DMS114 treated with DMSO at 0.1 percent for 48 hours (cell line): Measurements from ENCODE around the gene CYP2A6.
"Not testable (repeated sequence)": the region's sequence is repeated elsewhere in the genome, so short reads cannot be mapped to it uniquely, and the experiment has no call there.

Source experiments
- DNase-seq: peaks from one replicate; lab custom pipeline; 2025; ENCODE audit not compliant: unreplicated experiment; lab: John Stamatoyannopoulos, UW

CYP2A6 gene

GRCh38 chr19:40850277-40850676 is at the start of gene CYP2A6:
Gene CYP2A6 (minus strand): TSS chr19:40850447. CDS start chr19:40850426, 21 bp downstream.
- DNase-seq, result not testable (repeated sequence)

- DNase-seq, result not testable (repeated sequence)
Observed at GRCh38 chr19:40899964-40900363, 49.7 kb upstream of the CYP2A6 start.

GRCh38 chr19:40896843-40897789 is 46.9 kb upstream of the CYP2A6 start:
- DNase-seq, result not testable (repeated sequence)

- DNase-seq, result no peak
Observed at GRCh38 chr19:40896418-40896796, 46.2 kb upstream of the CYP2A6 start.

GRCh38 chr19:40893112-40893511 is 42.9 kb upstream of the CYP2A6 start:
- DNase-seq, result no peak

- DNase-seq, result no peak
Observed at GRCh38 chr19:40889366-40889765, 39.1 kb upstream of the CYP2A6 start.

GRCh38 chr19:40888191-40888590 is 37.9 kb upstream of the CYP2A6 start:
- DNase-seq, result no peak

GRCh38 chr19:40884187-40884931 is 34.1 kb upstream of the CYP2A6 start:
- not testable (repeated sequence) for DNase-seq

- not testable (repeated sequence) for DNase-seq
Observed at GRCh38 chr19:40882062-40882461, 31.8 kb upstream of the CYP2A6 start, which contains the start of gene CYP2A7. Gene CYP2A7 (minus strand): TSS chr19:40882231. CDS start chr19:40882210, 21 bp downstream.

GRCh38 chr19:40879349-40879748 is 29.1 kb upstream of the CYP2A6 start:
- not testable (repeated sequence) for DNase-seq

GRCh38 chr19:40875526-40875951 is 25.3 kb upstream of the CYP2A6 start:
- DNase-seq, result peak; percentile 11

GRCh38 chr19:40874874-40875273 is 24.6 kb upstream of the CYP2A6 start:
- DNase-seq, result not testable (repeated sequence)

- not testable (repeated sequence) for DNase-seq
Observed at GRCh38 chr19:40873873-40874272, 23.6 kb upstream of the CYP2A6 start.

GRCh38 chr19:40872209-40872608 is 22.0 kb upstream of the CYP2A6 start:
- DNase-seq, result no peak

- DNase-seq, result no peak
Observed at GRCh38 chr19:40867701-40868100, 17.5 kb upstream of the CYP2A6 start.

- not testable (repeated sequence) for DNase-seq
Observed at GRCh38 chr19:40864739-40865496, 14.7 kb upstream of the CYP2A6 start.

GRCh38 chr19:40862785-40863184 is 12.5 kb upstream of the CYP2A6 start:
- DNase-seq, result no peak

- DNase-seq, result no peak
Observed at GRCh38 chr19:40862333-40862732, 12.1 kb upstream of the CYP2A6 start.

- no peak for DNase-seq
Observed at GRCh38 chr19:40858109-40858508, 7.9 kb upstream of the CYP2A6 start.

- not testable (repeated sequence) for DNase-seq
Observed at GRCh38 chr19:40852467-40853152, 2.4 kb upstream of the CYP2A6 start.
